Stimulated activated CD4-positive, alpha-beta T cell treated with anti-CD3 and anti-CD28 coated beads, TNF-alpha, amount 100 ng/mL, for 4 hours (primary cell): Measurements from ENCODE around the gene SLC8A1.

Source experiments
- DNase-seq, 3 experiments: peaks; one replicate each; pipeline ENCODE4 v3.0.0-alpha.2; 2020; ENCODE audit warnings: low read depth in 3 of 3

Gene SLC8A1

DNA sequence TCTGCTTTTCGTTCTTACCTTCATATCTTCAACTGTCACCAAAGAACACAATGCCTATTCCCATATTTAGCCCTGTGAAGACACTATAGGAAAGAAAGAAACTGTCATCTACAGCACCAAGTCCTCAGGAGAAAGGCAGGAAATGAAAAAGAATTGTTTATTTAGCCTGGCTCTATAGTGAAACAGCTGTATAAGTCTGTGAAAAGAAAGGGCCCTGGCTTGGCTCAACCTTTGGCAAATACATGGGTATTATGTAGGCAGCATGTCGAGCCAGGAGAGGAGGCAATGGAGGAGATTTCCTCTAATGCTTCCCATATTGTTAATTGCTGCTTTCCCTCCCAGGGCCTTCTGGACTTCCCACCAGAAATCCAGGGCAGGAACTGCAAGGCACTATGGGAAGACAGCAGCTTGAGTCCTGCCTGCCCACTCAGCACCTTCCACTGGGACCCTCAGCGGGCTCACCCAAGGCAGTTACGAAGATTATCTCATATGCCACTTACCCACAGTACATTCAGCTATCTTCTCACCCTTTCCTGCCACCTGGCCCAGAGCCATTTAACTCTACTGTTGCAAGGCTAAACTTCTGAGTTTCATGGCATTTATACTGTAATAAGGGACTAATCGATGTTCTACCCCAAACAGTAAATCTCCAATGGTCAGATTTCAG lies 30.1 kb downstream of the SLC8A1 start:
- DNase-seq: no peak

GRCh38 chr2:40420478-40420877 lies 31.4 kb downstream of the SLC8A1 start:
- DNase-seq: no peak

GRCh38 chr2:40419364-40419762 lies 32.5 kb downstream of the SLC8A1 start:
- DNase-seq: no peak

DNA sequence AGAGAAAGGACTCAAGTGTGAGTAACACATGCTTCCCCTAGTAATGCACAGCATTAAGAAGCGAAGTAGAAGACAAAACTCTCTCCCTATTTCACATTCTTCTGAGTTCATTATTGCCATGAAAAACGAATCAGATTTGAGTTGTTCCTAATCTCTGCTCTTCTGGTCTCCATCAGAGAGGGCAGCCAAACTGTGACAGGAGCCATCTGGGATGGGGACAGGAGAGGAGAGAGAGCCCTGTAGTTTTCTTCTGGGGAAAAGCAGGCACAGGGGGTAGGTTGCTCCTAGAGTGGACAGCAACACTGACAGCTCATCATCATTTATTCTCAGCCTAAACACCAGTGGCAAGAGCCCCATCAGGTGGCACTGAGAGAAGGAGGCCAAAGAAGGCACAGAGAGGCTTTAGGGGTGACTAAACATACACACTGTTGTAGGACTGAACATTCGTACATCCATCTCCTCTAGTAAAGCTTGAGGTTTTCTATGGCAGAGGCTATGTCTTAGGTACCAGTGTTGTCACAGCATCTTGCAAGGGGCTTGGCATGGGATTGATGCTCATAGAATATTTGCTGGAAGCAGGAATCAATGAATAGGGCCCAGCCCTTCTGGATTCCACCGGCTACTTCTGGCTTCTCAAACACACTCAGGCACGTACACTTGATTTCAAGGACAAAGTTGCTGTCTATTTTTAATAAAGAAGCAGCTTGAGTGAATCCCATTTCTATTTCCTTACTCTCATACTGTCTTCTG lies 33.1 kb downstream of the SLC8A1 start:
- no peak for DNase-seq

GRCh38 chr2:40416486-40416885 lies 35.4 kb downstream of the SLC8A1 start:
- no peak for DNase-seq

- no peak for DNase-seq
Measured at GRCh38 chr2:40415391-40415790, 36.5 kb downstream of the SLC8A1 start.

GRCh38 chr2:40412456-40412855 lies 39.4 kb downstream of the SLC8A1 start:
- DNase-seq: no peak

- DNase-seq: no peak
Measured at GRCh38 chr2:40410695-40411094, 41.2 kb downstream of the SLC8A1 start.

DNA sequence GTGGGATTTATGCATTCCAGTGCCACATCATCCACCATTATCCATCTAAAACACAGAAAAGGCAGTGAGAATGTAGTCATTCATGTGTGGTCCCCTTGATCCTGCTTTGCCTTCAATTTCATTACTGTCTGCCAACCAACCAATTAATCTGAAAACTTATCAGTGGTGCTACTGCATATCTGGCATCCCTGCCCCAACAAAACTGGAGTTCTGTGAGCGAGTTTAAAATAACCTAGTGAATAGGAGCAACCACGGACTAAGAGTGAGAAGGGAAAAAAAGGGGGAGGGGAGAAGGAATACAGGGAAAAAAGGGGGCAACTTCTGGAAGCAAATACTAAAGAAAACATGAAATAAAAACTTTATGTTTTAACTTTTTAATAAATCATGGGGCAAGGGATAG lies 42.2 kb downstream of the SLC8A1 start:
- DNase-seq: no peak

DNA sequence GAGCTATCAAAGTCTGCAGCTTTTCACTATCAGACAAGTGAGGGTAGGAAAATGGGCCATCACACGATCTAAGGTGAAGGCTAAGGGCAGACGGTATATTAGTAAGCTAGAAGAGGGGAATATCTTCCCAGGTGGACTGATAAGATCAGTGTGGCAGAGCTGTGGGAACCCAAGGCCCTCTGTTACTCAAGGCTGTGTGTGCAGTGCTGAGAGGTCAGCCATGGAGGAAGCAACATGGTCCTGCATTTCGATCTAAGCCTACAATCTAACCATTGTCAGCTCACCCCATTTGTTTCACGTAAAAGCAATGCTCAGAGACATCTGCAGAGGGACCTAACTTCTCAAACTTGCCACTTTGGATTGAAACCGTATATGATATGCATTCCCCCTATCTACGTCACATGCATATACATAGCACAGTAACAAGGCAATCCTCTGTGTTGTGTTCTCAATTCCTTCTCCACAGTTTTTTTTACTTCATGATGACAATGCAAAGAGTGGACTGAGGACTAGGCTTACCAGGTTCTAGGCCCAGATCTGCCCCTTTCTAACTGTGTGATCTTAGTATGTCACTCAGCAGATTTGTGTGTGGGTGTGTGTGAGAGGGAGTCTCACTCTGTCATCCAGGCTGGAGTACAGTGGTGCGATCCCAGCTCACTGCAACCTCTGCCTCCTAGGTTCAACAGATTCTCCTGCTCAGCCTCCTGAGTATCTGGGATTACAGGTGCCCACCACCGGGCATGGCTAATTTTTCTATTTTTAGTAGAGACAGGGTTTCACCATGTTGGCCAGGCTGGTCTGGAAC lies 45.2 kb downstream of the SLC8A1 start:
- DNase-seq: no peak

GRCh38 chr2:40405465-40405864 lies 46.4 kb downstream of the SLC8A1 start:
- DNase-seq: no peak

DNA sequence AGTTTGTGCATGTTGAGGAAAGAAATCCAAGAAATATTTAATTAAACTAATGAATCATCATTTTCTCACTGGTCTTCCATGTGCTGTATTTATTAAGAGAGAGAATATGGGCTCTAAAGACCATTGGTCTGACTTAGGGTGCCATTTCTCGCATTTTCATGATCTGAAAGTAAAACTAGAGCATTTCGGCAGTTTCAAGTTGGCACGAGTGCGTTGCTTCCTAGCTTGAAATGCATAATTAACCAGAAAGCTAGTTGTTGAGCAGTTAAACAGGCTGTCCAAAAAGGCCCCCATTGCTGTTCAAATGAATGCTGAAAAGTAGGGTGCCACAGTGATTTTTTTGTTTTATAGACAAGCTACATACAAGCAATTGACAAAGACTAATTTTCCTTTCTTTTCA lies 47.4 kb downstream of the SLC8A1 start:
- DNase-seq: no peak

DNA sequence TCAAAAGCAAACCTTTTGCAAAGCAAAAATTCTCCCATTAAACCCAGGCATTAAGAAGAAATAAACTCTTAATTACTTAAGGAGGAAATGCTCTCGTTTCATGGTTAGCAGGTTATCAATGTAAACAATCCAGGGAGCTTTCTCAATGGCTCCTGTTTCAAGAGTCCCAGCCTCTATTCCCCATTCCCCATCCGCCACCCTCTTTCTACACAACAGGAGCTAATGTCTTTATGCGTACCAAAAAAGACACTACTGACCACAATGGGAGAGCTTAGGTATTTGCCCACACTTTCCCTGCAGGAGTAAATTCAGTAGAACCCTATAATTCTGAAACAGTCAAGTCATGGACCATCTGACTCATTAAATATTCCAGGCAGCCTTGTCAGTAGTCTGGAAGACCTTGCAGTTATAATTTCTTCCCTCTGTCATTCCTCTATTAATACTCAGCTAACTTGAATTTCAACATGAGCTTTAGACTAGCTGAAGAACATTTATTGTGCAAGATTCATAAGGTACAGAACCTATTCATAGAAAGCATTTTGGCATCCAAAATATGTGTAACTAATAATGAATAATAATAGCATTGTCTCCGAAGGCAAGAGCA lies 48.6 kb downstream of the SLC8A1 start:
- DNase-seq: no peak

DNA sequence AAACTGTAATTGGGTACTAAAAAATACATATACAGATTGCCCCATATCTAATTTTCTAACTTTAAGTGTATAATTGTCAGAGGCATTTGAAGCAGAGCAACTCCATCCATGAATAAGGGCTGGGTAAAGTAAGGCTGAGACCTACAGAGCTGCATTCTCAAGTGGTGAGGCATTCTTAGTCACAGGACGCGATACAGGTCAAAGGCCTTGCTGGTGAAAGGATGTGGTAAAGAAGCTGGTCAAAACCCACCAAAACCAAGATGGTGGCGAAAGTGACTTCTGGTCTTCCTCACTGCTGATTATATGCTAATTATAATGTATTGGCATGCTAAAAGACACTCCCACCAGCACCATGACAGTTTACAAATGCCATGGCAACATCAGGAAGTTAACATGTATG lies 50.0 kb downstream of the SLC8A1 start:
- DNase-seq: no peak

DNA sequence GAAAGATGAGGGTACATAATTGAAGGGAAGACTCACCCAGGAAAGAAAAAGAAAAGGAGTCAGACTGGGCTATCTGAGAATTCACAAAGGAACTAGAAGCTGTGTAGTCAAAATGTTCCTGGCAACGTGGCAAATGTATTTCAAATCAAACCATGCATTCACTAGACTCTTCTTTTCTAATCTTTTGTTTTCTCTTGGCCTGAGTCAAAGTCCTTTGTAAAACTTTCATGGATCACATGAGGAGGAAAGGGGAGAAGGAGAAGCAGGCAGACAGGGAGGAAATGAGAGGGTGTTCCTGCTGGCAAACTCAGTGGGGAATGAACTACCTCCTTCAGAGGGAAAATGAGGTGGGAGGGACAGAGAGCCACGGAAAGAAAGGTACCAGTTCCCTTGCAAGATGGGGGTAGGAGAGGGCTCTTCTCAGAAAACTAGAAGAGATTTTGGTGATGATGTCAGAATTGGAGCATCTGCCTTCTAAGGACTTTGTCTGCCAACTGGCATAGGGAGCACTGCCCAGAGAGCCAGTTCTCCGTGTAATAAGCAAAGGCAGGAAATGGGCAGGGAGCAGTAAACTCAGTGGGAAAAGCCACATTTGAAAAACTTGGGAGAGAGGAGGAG lies 51.4 kb downstream of the SLC8A1 start:
- no peak for DNase-seq

DNA sequence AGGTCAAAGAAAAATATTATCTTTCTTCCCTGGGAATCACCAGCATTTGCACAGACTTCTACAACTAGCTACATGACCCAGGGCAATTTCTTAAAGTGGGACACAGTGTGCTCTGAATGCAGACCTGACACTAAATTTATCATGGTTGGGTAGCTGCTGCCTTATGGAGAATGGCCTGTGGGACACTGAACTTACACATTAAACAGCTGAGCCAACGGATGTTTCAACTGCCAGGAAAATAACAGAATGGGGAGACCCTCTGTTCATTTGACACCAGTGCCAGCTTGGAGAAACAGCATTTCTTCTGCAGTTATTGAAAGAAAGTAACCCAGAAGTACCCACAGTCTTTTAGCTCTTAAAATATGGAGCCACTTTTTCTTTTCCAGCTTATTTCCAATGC lies 54.1 kb downstream of the SLC8A1 start:
- no peak for DNase-seq

DNA sequence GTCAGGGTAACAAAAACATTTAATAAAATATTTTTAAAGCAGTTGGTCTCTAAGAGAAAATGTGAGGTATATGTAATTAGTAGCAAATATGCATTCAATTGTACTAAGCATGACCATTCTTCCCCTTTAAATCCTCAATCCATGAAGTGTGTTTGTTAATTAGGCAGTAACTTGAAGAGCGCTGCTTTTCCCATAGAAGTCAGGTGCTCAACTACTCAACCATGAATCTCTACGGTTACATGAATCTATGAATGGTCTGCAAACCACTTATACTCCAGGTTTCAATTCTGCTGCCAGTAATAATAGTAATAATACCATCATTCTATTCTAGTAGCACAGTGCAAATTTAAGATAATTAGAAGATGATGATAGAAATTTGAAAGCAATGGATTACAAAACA lies 55.8 kb downstream of the SLC8A1 start:
- DNase-seq: no peak

GRCh38 chr2:40395169-40396073 lies 56.5 kb downstream of the SLC8A1 start:
- DNase-seq: no peak

- DNase-seq: no peak
Measured at GRCh38 chr2:40394597-40394996, 57.3 kb downstream of the SLC8A1 start.

GRCh38 chr2:40394031-40394430 lies 57.9 kb downstream of the SLC8A1 start:
- DNase-seq: no peak

- DNase-seq: no peak
Measured at GRCh38 chr2:40388161-40388560, 63.7 kb downstream of the SLC8A1 start.
